Suprapubic skin (tissue), 4 donors: Measurements from ENCODE around the gene ZNF304. TPM values are rescaled to one million over a fixed set of nuclear protein-coding genes. Genes with fewer than 3 reads are reported as not detected.

Source experiments
- total RNA-seq, 4 donors: library from RNA; depleted of rRNA; stranded (reverse); fragments of >200 nt; gene quantifications; one replicate each; pipeline ENCODE4 v1.1.0, GENCODE V29; 2016

ZNF304 gene
- total RNA-seq, 4 donors from 2014 or later: 10.0 to 12.4 (median 11.3) TPM

Other genes starting within 250 kb of the ZNF304 start
- not detected for gene USP29, start 231.3 kb upstream of the ZNF304 start, total RNA-seq
- gene ZIM3, start 206.1 kb upstream of the ZNF304 start, total RNA-seq: not detected
- not detected for gene DUXA, start 183.8 kb upstream of the ZNF304 start, total RNA-seq
- 10 to 100 TPM; 35.4 to 50.2 (median 38.9) TPM for gene ZNF264, start 159.8 kb upstream of the ZNF304 start, total RNA-seq
- gene AURKC, start 120.2 kb upstream of the ZNF304 start, total RNA-seq: 1 to 10 TPM in 3 of 4 donors, not detected in 1; 1.1 to 3.1 (median 2.3) TPM
- gene ZNF805, start 110.6 kb upstream of the ZNF304 start, total RNA-seq: 10 to 100 TPM; 18.0 to 24.6 (median 18.9) TPM
- gene ZNF460, start 70.8 kb upstream of the ZNF304 start, total RNA-seq: 100 to 1,000 TPM in 1 of 4 donors, 10 to 100 TPM in 3; 75.2 to 101 (median 78.6) TPM
- 10 to 100 TPM in 3 of 4 donors, 1 to 10 TPM in 1; 9.8 to 15.8 (median 11.6) TPM for gene ZNF543, start 30.8 kb upstream of the ZNF304 start, total RNA-seq
- 10 to 100 TPM; 16.5 to 20.7 (median 19.9) TPM for gene TRAPPC2B, start 12.3 kb downstream of the ZNF304 start, total RNA-seq
- gene ZNF547, start 12.3 kb downstream of the ZNF304 start, total RNA-seq: 1 to 10 TPM; 1.8 to 4.2 (median 2.7) TPM
- 10 to 100 TPM; 18.8 to 30.9 (median 25.7) TPM for gene ZNF548, start 38.6 kb downstream of the ZNF304 start, total RNA-seq
- 10 to 100 TPM; 10.2 to 23.8 (median 15.2) TPM for gene ZNF17, start 59.9 kb downstream of the ZNF304 start, total RNA-seq
- 10 to 100 TPM in 3 of 4 donors, 1 to 10 TPM in 1; 8.3 to 15.5 (median 13.5) TPM for gene ZNF749, start 84.1 kb downstream of the ZNF304 start, total RNA-seq
- gene VN1R1, start 105.9 kb downstream of the ZNF304 start, total RNA-seq: 1 to 10 TPM in 3 of 4 donors, under 1 TPM in 1; 0.76 to 3.9 (median 1.2) TPM
- 10 to 100 TPM in 2 of 4 donors, 1 to 10 TPM in 2; 6.1 to 15.0 (median 10.9) TPM for gene ZNF772, start 126.3 kb downstream of the ZNF304 start, total RNA-seq
- gene ZNF419, start 136.5 kb downstream of the ZNF304 start, total RNA-seq: 10 to 100 TPM in 1 of 4 donors, 1 to 10 TPM in 3; 7.9 to 20.4 (median 8.9) TPM
- gene ZNF773, start 148.7 kb downstream of the ZNF304 start, total RNA-seq: 10 to 100 TPM; 10.5 to 24.1 (median 16.2) TPM
- gene ZNF549, start 176.1 kb downstream of the ZNF304 start, total RNA-seq: 1 to 10 TPM; 3.4 to 9.5 (median 4.9) TPM
- 10 to 100 TPM in 2 of 4 donors, 1 to 10 TPM in 2; 6.6 to 21.9 (median 11.3) TPM for gene ZNF550, start 208.6 kb downstream of the ZNF304 start, total RNA-seq
- 1 to 10 TPM; 5.3 to 8.7 (median 6.1) TPM for gene ZNF416, start 227.6 kb downstream of the ZNF304 start, total RNA-seq
- 1 to 10 TPM; 3.0 to 5.7 (median 4.1) TPM for gene ZIK1, start 232.9 kb downstream of the ZNF304 start, total RNA-seq
- 1 to 10 TPM; 4.7 to 9.7 (median 7.2) TPM for gene ZNF530, start 248.6 kb downstream of the ZNF304 start, total RNA-seq